ENCODE results near the gene CYB561.

The CYB561 gene

DNA sequence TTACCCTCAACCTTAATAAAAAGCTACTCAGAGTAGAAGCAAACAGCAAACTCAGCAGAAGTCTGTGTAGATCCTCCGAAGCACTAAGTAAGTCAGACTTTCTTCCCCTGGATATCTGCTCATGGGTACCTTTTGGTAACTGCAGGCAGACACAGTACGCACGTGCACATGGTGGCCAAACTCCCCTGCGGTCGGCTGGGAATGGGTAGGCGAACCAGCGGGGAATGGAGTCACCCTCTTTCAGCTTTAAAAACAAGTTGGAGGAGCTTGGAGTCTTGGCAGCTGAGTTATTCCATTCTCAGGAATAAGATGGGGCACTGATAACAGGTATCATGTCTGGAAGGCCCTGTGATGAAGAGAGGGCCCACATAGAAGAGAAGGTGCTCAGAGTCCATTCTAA, 16.3 kb downstream of the CYB561 start:
- Histone ChIP-seq H3K36me3 (ENCODE audit: insufficient read depth, low read length) (0 out of 2 replicates have a peak, but pooled peaks cover 3% of the 10 kb centered on the region), H3K9me3 (ENCODE audit: insufficient read depth, low read depth, low read length) (no peaks in the 10 kb centered on the region), H3K27me3 (ENCODE audit: insufficient read depth, low read length) (no peaks in the 10 kb centered on the region), H3K27ac (ENCODE audit: low read depth, low read length) (no peak overlapping the region), H3K4me3 (ENCODE audit: low read length) (no peak overlapping the region), H3K9ac (ENCODE audit: low read depth, low read length) (no peak overlapping the region), H3K4me1 (ENCODE audit: insufficient read depth, low read length) (peaks cover 25% of the 10 kb centered on the region)
- 90% methylated on average over 7 of the region's 7 CpGs for WGBS

DNA sequence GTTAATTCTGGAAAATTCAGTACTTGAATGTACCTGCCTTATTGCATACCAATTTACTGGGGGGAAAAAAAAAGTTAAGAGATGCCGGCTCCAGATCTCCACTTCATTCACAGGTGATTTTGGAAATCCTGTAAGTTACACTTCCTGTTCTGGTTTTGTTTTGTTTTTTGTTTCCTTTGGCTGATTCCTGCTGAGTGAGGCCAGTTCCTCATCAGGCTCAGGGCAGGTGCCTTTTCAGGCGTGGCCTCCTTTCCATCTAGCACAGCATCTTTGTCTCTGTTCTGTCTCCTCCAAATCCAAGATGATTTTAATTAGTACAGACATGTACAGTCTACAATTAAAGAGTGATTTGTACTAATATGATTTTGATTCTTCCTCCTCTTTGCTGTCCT, 19.2 kb downstream of the CYB561 start:
- H3K9ac ChIP-seq (ENCODE audit: low read depth, low read length), result no peak overlapping the region
- no peak overlapping the region for H3K27ac ChIP-seq (ENCODE audit: low read depth, low read length)
- no peak overlapping the region for H3K4me3 ChIP-seq (ENCODE audit: low read length)
- 89% methylated on average over 2 of the region's 2 CpGs for WGBS
- H3K27me3 ChIP-seq (ENCODE audit: insufficient read depth, low read length), result no peaks in the 10 kb centered on the region
- H3K4me1 ChIP-seq (ENCODE audit: insufficient read depth, low read length), result peaks cover 25% of the 10 kb centered on the region
- no peaks in the 10 kb centered on the region for H3K36me3 ChIP-seq (ENCODE audit: insufficient read depth, low read length)
- H3K9me3 ChIP-seq (ENCODE audit: insufficient read depth, low read depth, low read length), result no peaks in the 10 kb centered on the region

DNA sequence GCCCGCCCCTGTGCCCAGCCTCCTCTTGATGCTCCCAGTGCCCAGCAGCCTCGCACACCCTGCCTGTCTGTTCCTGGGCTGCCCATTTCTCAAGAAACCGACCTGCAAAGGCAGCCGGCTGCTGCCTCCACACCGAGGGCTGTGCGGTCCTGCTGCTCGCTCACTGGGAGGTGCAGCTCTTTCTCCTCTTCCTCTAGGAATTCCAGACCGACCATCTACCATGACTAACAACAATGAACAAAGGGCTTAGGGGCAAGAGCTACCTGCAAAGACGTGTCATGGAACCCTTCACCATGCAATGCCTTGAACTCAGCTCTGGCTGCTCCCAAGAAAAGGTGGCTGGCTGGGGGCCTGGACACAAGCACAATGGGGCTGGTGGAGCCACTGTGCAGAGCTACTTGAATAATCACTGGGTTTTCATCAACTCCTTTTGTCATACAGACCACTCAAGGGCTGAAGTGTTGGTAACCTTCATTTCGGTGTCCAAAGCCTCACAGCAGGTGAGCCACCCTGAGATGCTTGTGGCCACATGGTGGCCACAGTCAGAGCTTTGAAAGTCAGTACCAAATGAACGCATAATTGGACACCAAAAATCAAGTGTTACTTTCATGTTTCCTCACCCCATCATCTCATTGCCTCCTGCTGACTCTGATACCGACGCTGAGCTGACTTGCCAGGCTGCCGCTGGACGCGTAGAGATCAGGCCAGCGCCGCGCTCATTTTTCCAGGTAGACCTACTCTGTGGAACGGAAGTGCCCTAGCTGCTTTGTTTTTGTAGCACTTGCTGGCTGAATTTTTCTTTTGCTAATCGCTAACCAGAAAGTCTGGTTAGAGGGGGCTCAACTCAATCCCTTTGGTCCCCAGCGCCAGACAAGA, 19.8 kb downstream of the CYB561 start:
- Histone ChIP-seq H3K27me3 (ENCODE audit: insufficient read depth, low read length) (no peaks in the 10 kb centered on the region), H3K4me3 (ENCODE audit: low read length) (no peak overlapping the region), H3K9ac (ENCODE audit: low read depth, low read length) (no peak overlapping the region), H3K27ac (ENCODE audit: low read depth, low read length) (no peak overlapping the region), H3K36me3 (ENCODE audit: insufficient read depth, low read length) (no peaks in the 10 kb centered on the region), H3K9me3 (ENCODE audit: insufficient read depth, low read depth, low read length) (no peaks in the 10 kb centered on the region), H3K4me1 (ENCODE audit: insufficient read depth, low read length) (peaks cover 25% of the 10 kb centered on the region)
- WGBS, result 88% methylated on average over 22 of the region's 22 CpGs

DNA sequence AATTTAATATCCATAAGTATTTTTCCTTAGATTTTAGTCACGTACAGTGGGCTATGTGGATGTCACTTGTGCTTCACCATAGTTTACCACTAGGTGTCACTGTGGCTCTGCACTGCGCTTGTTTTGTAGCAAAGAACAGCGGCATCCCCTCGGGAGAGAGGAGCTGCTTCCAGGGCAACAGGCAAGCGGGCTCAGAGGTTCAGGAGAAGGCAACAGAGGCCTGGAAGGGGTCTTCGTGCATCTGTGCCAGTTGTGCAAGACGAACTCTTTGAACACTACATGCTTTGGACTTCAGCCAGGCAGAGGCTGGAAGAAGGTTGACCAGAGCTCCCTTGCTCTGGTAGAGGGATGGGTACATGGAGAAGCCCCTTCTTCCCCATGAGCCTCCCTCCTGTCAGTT, 20.6 kb downstream of the CYB561 start:
- whole genome bisulfite sequencing, result 8% methylated on average over 7 of the region's 7 CpGs
- Histone ChIP-seq H3K27ac (ENCODE audit: low read depth, low read length) (no peak overlapping the region), H3K9me3 (ENCODE audit: insufficient read depth, low read depth, low read length) (no peaks in the 10 kb centered on the region), H3K9ac (ENCODE audit: low read depth, low read length) (no peak overlapping the region), H3K27me3 (ENCODE audit: insufficient read depth, low read length) (no peaks in the 10 kb centered on the region), H3K4me1 (ENCODE audit: insufficient read depth, low read length) (peaks cover 25% of the 10 kb centered on the region), H3K36me3 (ENCODE audit: insufficient read depth, low read length) (no peaks in the 10 kb centered on the region), H3K4me3 (ENCODE audit: low read length) (no peak overlapping the region)

DNA sequence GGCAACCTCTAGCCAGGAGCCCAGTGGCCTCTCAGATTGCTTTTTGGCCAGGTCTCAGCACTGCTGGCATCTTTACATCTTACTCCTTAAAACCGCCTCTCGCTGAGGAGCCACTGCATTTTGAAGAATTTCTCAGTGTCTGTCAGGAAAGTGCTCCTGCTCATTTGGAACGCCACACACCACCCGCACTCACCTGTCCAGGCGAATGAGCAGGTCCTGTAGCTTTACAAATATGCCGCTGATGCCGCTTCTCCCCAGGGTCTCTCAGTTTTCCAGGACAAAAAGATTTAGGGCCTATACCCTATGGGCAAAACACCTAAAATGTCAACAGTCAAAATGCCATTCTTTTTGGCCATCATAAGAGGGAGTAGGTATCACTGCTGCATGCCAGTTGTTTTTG, 22.1 kb downstream of the CYB561 start:
- Histone ChIP-seq H3K27ac (ENCODE audit: low read depth, low read length) (no peak overlapping the region), H3K9ac (ENCODE audit: low read depth, low read length) (no peak overlapping the region), H3K27me3 (ENCODE audit: insufficient read depth, low read length) (no peaks in the 10 kb centered on the region), H3K4me1 (ENCODE audit: insufficient read depth, low read length) (peaks cover 25% of the 10 kb centered on the region), H3K4me3 (ENCODE audit: low read length) (no peak overlapping the region), H3K9me3 (ENCODE audit: insufficient read depth, low read depth, low read length) (no peaks in the 10 kb centered on the region), H3K36me3 (ENCODE audit: insufficient read depth, low read length) (0 out of 2 replicates have a peak, but pooled peaks cover 3% of the 10 kb centered on the region)
- WGBS, result 96% methylated on average over 7 of the region's 7 CpGs

GRCh38 chr17:63423251-63423950, 22.7 kb downstream of the CYB561 start:
- Histone ChIP-seq H3K36me3 (ENCODE audit: insufficient read depth, low read length) (0 out of 2 replicates have a peak, but pooled peaks cover 3% of the 10 kb centered on the region), H3K27me3 (ENCODE audit: insufficient read depth, low read length) (no peaks in the 10 kb centered on the region), H3K4me1 (ENCODE audit: insufficient read depth, low read length) (peaks cover 26% of the 10 kb centered on the region), H3K9ac (ENCODE audit: low read depth, low read length) (no peak overlapping the region), H3K27ac (ENCODE audit: low read depth, low read length) (no peak overlapping the region), H3K4me3 (ENCODE audit: low read length) (no peak overlapping the region), H3K9me3 (ENCODE audit: insufficient read depth, low read depth, low read length) (no peaks in the 10 kb centered on the region)
- 91% methylated on average over 11 of the region's 11 CpGs for WGBS

DNA sequence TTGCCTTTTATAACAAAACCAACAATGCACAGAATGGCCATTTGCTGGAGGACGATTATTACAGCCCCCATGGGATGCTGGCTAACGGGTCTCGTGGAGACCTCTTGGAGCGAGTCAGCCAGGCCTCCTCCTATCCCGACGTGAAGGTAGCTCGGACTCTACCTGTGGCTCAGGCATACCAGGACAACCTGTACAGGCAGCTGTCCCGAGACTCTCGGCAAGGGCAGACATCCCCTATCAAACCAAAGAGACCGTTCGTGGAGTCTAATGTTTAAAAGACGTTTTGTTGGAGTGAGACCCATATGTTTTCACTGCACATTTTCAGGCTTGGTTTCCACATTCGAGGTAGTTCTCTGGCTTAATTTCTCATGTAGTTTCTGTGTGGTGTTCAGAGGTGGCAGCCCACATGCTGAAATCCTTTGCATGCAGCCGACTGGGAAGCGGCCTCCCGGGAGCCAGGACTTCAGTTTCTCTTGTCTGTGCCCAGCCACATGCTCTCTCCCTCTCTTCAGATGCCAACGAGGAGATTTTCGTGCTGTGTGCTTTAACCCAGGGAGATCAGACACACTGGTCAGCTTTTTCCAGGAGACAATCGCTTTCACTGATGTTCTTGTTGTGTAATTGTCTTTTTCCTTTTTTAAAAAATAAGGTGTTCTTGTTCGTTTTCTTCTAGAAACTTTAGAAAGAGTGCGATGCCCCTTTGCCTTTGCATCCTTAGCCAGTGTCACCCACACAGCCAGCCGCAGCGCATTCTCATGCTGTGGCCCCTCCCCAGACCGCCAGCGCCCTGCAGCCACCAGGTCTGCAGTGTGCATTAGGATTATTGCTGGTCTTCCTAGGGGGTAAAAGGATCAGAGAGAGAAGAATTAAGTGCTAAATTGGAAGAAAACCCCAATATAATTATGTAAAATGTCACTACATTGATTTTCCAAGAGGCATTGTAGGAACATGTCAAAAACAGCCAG, 24.1 kb downstream of the CYB561 start:
- 90% methylated on average over 25 of the region's 25 CpGs for WGBS
- Histone ChIP-seq H3K36me3 (ENCODE audit: insufficient read depth, low read length) (0 out of 2 replicates have a peak, but pooled peaks cover 3% of the 10 kb centered on the region), H3K4me1 (ENCODE audit: insufficient read depth, low read length) (peaks cover 15% of the 10 kb centered on the region), H3K4me3 (ENCODE audit: low read length) (no peak overlapping the region), H3K27ac (ENCODE audit: low read depth, low read length) (no peak overlapping the region), H3K9me3 (ENCODE audit: insufficient read depth, low read depth, low read length) (no peaks in the 10 kb centered on the region), H3K27me3 (ENCODE audit: insufficient read depth, low read length) (no peaks in the 10 kb centered on the region), H3K9ac (ENCODE audit: low read depth, low read length) (no peak overlapping the region)

GRCh38 chr17:63420868-63421680, 25.0 kb downstream of the CYB561 start:
- Histone ChIP-seq H3K9ac (ENCODE audit: low read depth, low read length) (no peak overlapping the region), H3K9me3 (ENCODE audit: insufficient read depth, low read depth, low read length) (no peaks in the 10 kb centered on the region), H3K4me3 (ENCODE audit: low read length) (no peak overlapping the region), H3K27ac (ENCODE audit: low read depth, low read length) (no peak overlapping the region), H3K27me3 (ENCODE audit: insufficient read depth, low read length) (no peaks in the 10 kb centered on the region), H3K36me3 (ENCODE audit: insufficient read depth, low read length) (0 out of 2 replicates have a peak, but pooled peaks cover 3% of the 10 kb centered on the region), H3K4me1 (ENCODE audit: insufficient read depth, low read length) (peaks cover 6% of the 10 kb centered on the region; the same call in 1 of the 2 replicates)
- WGBS, result 95% methylated on average over 25 of the region's 25 CpGs

GRCh38 chr17:63419949-63420867, 25.9 kb downstream of the CYB561 start:
- Histone ChIP-seq H3K9ac (ENCODE audit: low read depth, low read length) (no peak overlapping the region), H3K27me3 (ENCODE audit: insufficient read depth, low read length) (no peaks in the 10 kb centered on the region), H3K36me3 (ENCODE audit: insufficient read depth, low read length) (0 out of 2 replicates have a peak, but pooled peaks cover 3% of the 10 kb centered on the region), H3K27ac (ENCODE audit: low read depth, low read length) (no peak overlapping the region), H3K9me3 (ENCODE audit: insufficient read depth, low read depth, low read length) (no peaks in the 10 kb centered on the region), H3K4me1 (ENCODE audit: insufficient read depth, low read length) (peaks cover 5% of the 10 kb centered on the region; the same call in 1 of the 2 replicates), H3K4me3 (ENCODE audit: low read length) (no peak overlapping the region)
- WGBS, result 93% methylated on average over 23 of the region's 23 CpGs
